SK-N-SH (cell line): ENCODE data around the gene SUFU. TPM values are rescaled to one million over a fixed set of nuclear protein-coding genes. Genes with fewer than 3 reads are reported as not detected.

Source experiments
- CTCF ChIA-PET: fragments of 300-600, 350-600 bp; formaldehyde crosslinking; extraction: SDS; loops from one replicate; lab custom pipeline; 2021; lab: Yijun Ruan, JAX
- POLR2A ChIA-PET: fragments of 350-600 bp; sonication (Branson Sonifier 250); formaldehyde crosslinking; extraction: SDS; loops from one replicate; lab custom pipeline; 2020; ENCODE audit warnings: antibody characterized with exemption, inconsistent platforms; lab: Yijun Ruan, JAX
- DNase-seq: peaks from one replicate; pipeline ENCODE4 v3.0.0; 2012
- H2AFZ ChIP-seq: fragments of 200-600 bp; sonication (generic); 2 replicates; pipeline ENCODE4 v1.8.1; 2016; ENCODE audit warnings: antibody characterized with exemption, mild to moderate bottlenecking, low read depth
- H3F3A ChIP-seq: fragments of 200-600 bp; sonication (generic); replicated peaks from 2 replicates; pipeline ENCODE3; 2016; ENCODE audit warnings: antibody characterized with exemption, mild to moderate bottlenecking; ENCODE audit not compliant: insufficient read depth
- H3K27ac ChIP-seq, 2 experiments: fragments of 200-500 bp in 1 of 2; fragments of 200-600 bp in 1 of 2; sonication (Bioruptor generic) in 1 of 2; sonication (generic), shearing (Covaris generic) in 1 of 2; 2 replicates each; pipeline versions ENCODE4 v1.5.1 to v1.6.1; 2014 to 2016; ENCODE audit warnings: low read depth in 2 of 2, inconsistent platforms in 1 of 2, low read length in 1 of 2, mild to moderate bottlenecking in 1 of 2, mixed read lengths in 1 of 2
- H3K27me3 ChIP-seq: fragments of 200-600 bp; sonication (generic), shearing (Covaris generic); 2 replicates; pipeline ENCODE4 v1.6.1; 2016; ENCODE audit warnings: mixed run types; ENCODE audit not compliant: insufficient read depth
- H3K36me3 ChIP-seq, 2 experiments: fragments of 200-500 bp in 1 of 2; fragments of 200-600 bp in 1 of 2; sonication (Bioruptor generic) in 1 of 2; sonication (generic) in 1 of 2; replicated peaks in 1 of 2; 2 replicates each; pipeline versions ENCODE3 to v1.5.1; 2014 to 2016; ENCODE audit warnings: low read length in 1 of 2, mild to moderate bottlenecking in 1 of 2; ENCODE audit not compliant: insufficient read depth in 2 of 2, control insufficient read depth in 1 of 2
- H3K4me1 ChIP-seq, 2 experiments: fragments of 200-500 bp in 1 of 2; fragments of 200-600 bp in 1 of 2; sonication (Bioruptor generic) in 1 of 2; sonication (generic), shearing (Covaris generic) in 1 of 2; 2 replicates each; pipeline versions ENCODE4 v1.5.1 to v1.6.1; 2014 to 2016; ENCODE audit warnings: low read depth in 1 of 2, low read length in 1 of 2, mixed run types in 1 of 2; ENCODE audit not compliant: insufficient read depth in 2 of 2, control insufficient read depth in 1 of 2
- H3K4me2 ChIP-seq: fragments of 200-600 bp; sonication (generic), shearing (Covaris generic); 2 replicates; pipeline ENCODE4 v1.6.1; 2017; ENCODE audit warnings: mixed run types
- H3K4me3 ChIP-seq, 2 experiments: fragments of 200-500 bp in 1 of 2; fragments of 200-600 bp in 1 of 2; sonication (Bioruptor generic) in 1 of 2; sonication (generic), shearing (Covaris generic) in 1 of 2; 2 replicates each; pipeline versions ENCODE4 v1.5.1 to v1.8.1; 2014 to 2016; ENCODE audit warnings: low read depth in 2 of 2, inconsistent platforms in 1 of 2, low read length in 1 of 2, mild to moderate bottlenecking in 1 of 2, mixed read lengths in 1 of 2, moderate library complexity in 1 of 2
- H3K79me2 ChIP-seq: fragments of 200-600 bp; sonication (generic); 2 replicates; pipeline ENCODE4 v1.8.1; 2017; ENCODE audit warnings: mild to moderate bottlenecking; ENCODE audit not compliant: insufficient read depth
- H3K9ac ChIP-seq: fragments of 200-600 bp; sonication (generic); 2 replicates; pipeline ENCODE4 v1.6.1; 2017; ENCODE audit warnings: mixed run types
- H3K9me2 ChIP-seq: fragments of 200-600 bp; sonication (generic); 2 replicates; pipeline ENCODE4 v1.6.1; 2017; ENCODE audit warnings: mixed run types
- H3K9me3 ChIP-seq: fragments of 200-600 bp; sonication (generic); 2 replicates; pipeline ENCODE4 v1.6.1; 2017; ENCODE audit warnings: mixed run types, mild to moderate bottlenecking, moderate library complexity
- H4K20me1 ChIP-seq: fragments of 200-600 bp; sonication (generic); 2 replicates; pipeline ENCODE4 v1.6.1; 2017; ENCODE audit warnings: mild to moderate bottlenecking, mixed run types; ENCODE audit not compliant: insufficient read depth
- CHD2 ChIP-seq: fragments of 150-350 bp; IDR thresholded peaks from 2 replicates; pipeline ENCODE4 v1.6.1; 2018; ENCODE audit warnings: low read length; ENCODE audit not compliant: partially characterized antibody
- ELF1 ChIP-seq: IDR thresholded peaks from 2 replicates; pipeline ENCODE4 v1.4.0; 2012
- FOXJ3 ChIP-seq: sonication (generic); formaldehyde crosslinking; IDR thresholded peaks from 2 replicates; pipeline ENCODE4 v1.5.1; 2020; ENCODE audit warnings: mild to moderate bottlenecking, missing genetic modification reagents
- FOXM1 ChIP-seq: IDR thresholded peaks from 2 replicates; pipeline ENCODE4 v1.4.0; 2012; ENCODE audit warnings: low read depth, mild to moderate bottlenecking
- GABPA ChIP-seq: IDR thresholded peaks from 2 replicates; pipeline ENCODE4 v1.4.0; 2012; ENCODE audit warnings: low read depth, mild to moderate bottlenecking
- JUND ChIP-seq: IDR thresholded peaks from 2 replicates; pipeline ENCODE4 v1.4.0; 2012
- MXI1 ChIP-seq: IDR thresholded peaks from 2 replicates; pipeline ENCODE4 v1.6.1; 2012; ENCODE audit warnings: mild to moderate bottlenecking, low read depth, low read length, improper control_type of control experiment
- NFIC ChIP-seq: IDR thresholded peaks from 2 replicates; pipeline ENCODE4 v1.4.0; 2012; ENCODE audit warnings: borderline replicate concordance
- NRF1 ChIP-seq: IDR thresholded peaks from 2 replicates; pipeline ENCODE4 v1.6.1; 2012; ENCODE audit warnings: low read depth, mild to moderate bottlenecking, low read length
- PBX3 ChIP-seq: IDR thresholded peaks from 2 replicates; pipeline ENCODE4; 2012
- RAD21 ChIP-seq: IDR thresholded peaks from 2 replicates; pipeline ENCODE4 v1.6.1; 2012; ENCODE audit warnings: mild to moderate bottlenecking, low read length
- REST ChIP-seq: IDR thresholded peaks from 2 replicates; pipeline ENCODE4 v1.6.1; 2012; ENCODE audit warnings: mild to moderate bottlenecking, low read depth, low read length, moderate library complexity
- RFX5 ChIP-seq: IDR thresholded peaks from 2 replicates; pipeline ENCODE4 v1.6.1; 2012; ENCODE audit warnings: mild to moderate bottlenecking, improper control_type of control experiment, low read length
- RXRA ChIP-seq: IDR thresholded peaks from 2 replicates; pipeline ENCODE4 v1.4.0; 2012; ENCODE audit warnings: low read depth, mild to moderate bottlenecking, borderline replicate concordance
- TAF1 ChIP-seq: IDR thresholded peaks from 2 replicates; pipeline ENCODE4 v1.6.1; 2012; ENCODE audit warnings: low read depth, mild to moderate bottlenecking, low read length, moderate library complexity, borderline replicate concordance
- TCF12 ChIP-seq: IDR thresholded peaks from 2 replicates; pipeline ENCODE4 v1.4.0; 2012
- TEAD4 ChIP-seq: IDR thresholded peaks from 2 replicates; pipeline ENCODE4 v1.4.0; 2012; ENCODE audit warnings: mild to moderate bottlenecking, borderline replicate concordance; ENCODE audit not compliant: insufficient read depth
- USF1 ChIP-seq: IDR thresholded peaks from 2 replicates; pipeline ENCODE4 v1.4.0; 2012; ENCODE audit warnings: low read depth, borderline replicate concordance
- USF2 ChIP-seq: fragments of 150-350 bp; IDR thresholded peaks from 2 replicates; pipeline ENCODE4 v1.6.1; 2017; ENCODE audit warnings: antibody characterized with exemption, low read length, low read depth, borderline replicate concordance
- ZBTB33 ChIP-seq: IDR thresholded peaks from 2 replicates; pipeline ENCODE4 v1.4.0; 2012; ENCODE audit warnings: low read depth, borderline replicate concordance
- WGBS: methylation state at CpG from one replicate; pipeline ENCODE4 v1.1.6; 2017; ENCODE audit warnings: low lambda C conversion rate; 5-methylcytosine and 5-hydroxymethylcytosine counted together
- polyA plus RNA-seq, 3 experiments: library from polyadenylated mRNA; depleted of rRNA; stranded (reverse); fragments of >200 nt; gene quantifications; 2 replicates each; pipeline ENCODE4 v1.2.3, GENCODE V29; 2012

Gene SUFU
- polyA plus RNA-seq, 1 of the 3 experiments (the other 2 are of a cell fraction) = 5.7 TPM

- ChIA-PET POLR2A (no interaction called here), CTCF (interaction anchor here (1.0 to 6.8 kb wide), 5 partner anchors 11 to 116 kb away, joined by 3 to 25 read pairs (median 7); partner anchors contain the start of gene C10orf95)
- Histone ChIP-seq H3K4me3 (no peak overlapping the region), H3K9me3 (no peaks in the 10 kb centered on the region), H3F3A (no peaks in the 10 kb centered on the region), H2AFZ (no peak overlapping the region), H3K79me2 (no peaks in the 10 kb centered on the region), H3K9me2 (no peaks in the 10 kb centered on the region), H3K27me3 (no peaks in the 10 kb centered on the region), H4K20me1 (no peaks in the 10 kb centered on the region), H3K4me2 (no peak overlapping the region), H3K27ac (no peak overlapping the region), H3K4me1 (no peaks in the 10 kb centered on the region), H3K9ac (no peak overlapping the region), H3K36me3 (no peaks in the 10 kb centered on the region)
- WGBS = 83% methylated on average over 6 of the region's 6 CpGs
- TF ChIP-seq ZBTB33 (no peak), JUND (no peak), RFX5 (no peak), ELF1 (no peak), FOXJ3 (CRISPR knock-in tag) (no peak), RXRA (no peak), NRF1 (no peak), USF1 (no peak), TEAD4 (no peak), FOXM1 (no peak), CHD2 (no peak), NFIC (no peak), RAD21 (no peak), TCF12 (no peak), MXI1 (no peak), USF2 (no peak)
- DNase-seq = no peak
These were observed 35.8 kb upstream of the SUFU start for GRCh38 chr10:102467971-102468438.

- Histone ChIP-seq H3K4me1 (no peaks in the 10 kb centered on the region), H3K27ac (no peak overlapping the region), H3K4me3 (no peak overlapping the region), H4K20me1 (no peaks in the 10 kb centered on the region), H3K27me3 (no peaks in the 10 kb centered on the region), H3K9me2 (no peaks in the 10 kb centered on the region), H3K9ac (no peak overlapping the region), H3F3A (no peaks in the 10 kb centered on the region), H3K4me2 (no peak overlapping the region), H3K9me3 (no peaks in the 10 kb centered on the region), H3K36me3 (no peaks in the 10 kb centered on the region), H2AFZ (no peak overlapping the region), H3K79me2 (no peaks in the 10 kb centered on the region)
- ChIA-PET CTCF (interaction anchor here (1.1 to 6.8 kb wide), 5 partner anchors 11 to 117 kb away, joined by 3 to 25 read pairs (median 7); partner anchors contain the start of gene C10orf95), POLR2A (no interaction called here)
- WGBS = 88% methylated on average over 7 of the region's 9 CpGs
- no peak for DNase-seq
- no peak for TF ChIP-seq PBX3
- no peak for TF ChIP-seq TCF12
- TF ChIP-seq CHD2 = no peak
- TF ChIP-seq FOXM1 = no peak
- no peak for TF ChIP-seq ELF1
- TF ChIP-seq GABPA = no peak
- no peak for TF ChIP-seq TAF1
- no peak for TF ChIP-seq REST
- no peak for TF ChIP-seq MXI1
These were observed 35.1 kb upstream of the SUFU start for GRCh38 chr10:102468683-102469082.
